CD4-positive, alpha-beta T cell treated with Interleukin-15 for 1 hour (primary cell): Measurements from ENCODE around the gene USP9X.
A peak's percentile ranks its signal among the peaks of the same experiment; 100 is the strongest.
"Not testable (repeated sequence)": the region's sequence is repeated elsewhere in the genome, so short reads cannot be mapped to it uniquely, and the experiment has no call there.

ENCODE experiments used
- DNase-seq: peaks from one replicate; pipeline ENCODE4 v3.0.0-alpha.2; 2020

USP9X gene

DNA sequence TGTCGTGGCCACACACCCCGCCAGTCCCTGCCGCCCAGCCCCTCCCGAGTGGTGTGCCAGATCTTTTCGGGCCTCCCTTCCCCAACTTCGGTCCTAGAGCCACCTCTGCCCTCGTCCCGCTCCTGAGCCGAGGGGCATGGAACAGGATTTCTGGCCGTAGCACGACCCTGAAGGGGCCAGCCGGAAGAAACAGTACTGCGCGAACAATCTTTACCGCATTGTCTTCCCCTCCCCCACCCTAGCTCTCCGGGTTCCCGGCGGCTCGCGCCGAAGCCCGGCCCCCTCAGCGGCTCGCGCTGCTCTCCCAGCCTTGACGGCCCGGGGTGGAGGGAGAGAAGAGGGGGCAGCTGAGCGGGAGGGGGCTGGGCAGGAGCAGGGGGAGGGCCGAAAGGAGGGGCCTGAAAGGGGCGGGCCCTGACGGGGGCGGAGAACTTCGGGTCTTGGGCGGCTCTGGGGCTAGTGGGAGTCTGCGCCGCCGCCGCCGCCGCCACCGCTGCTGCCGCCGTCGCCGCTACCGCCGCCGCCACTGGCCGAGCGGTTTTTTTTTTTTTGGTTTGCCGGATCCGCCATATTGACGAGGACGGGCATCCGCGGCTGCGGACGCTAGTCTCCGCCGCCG lies at the start of gene USP9X:
Gene USP9X, plus strand, starts transcription at position 553 of the 619 bp plus-strand sequence. CDS start 38,184 bp downstream, outside the sequence.
- peak; percentile 95 for DNase-seq

- DNase-seq: no peak
These were observed 49.7 kb upstream of the USP9X start for GRCh38 chrX:41035582-41035981.

GRCh38 chrX:41036668-41037326 lies 48.4 kb upstream of the USP9X start:
- no peak for DNase-seq

- no peak for DNase-seq
These were observed 42.0 kb upstream of the USP9X start for GRCh38 chrX:41043196-41043595.

DNA sequence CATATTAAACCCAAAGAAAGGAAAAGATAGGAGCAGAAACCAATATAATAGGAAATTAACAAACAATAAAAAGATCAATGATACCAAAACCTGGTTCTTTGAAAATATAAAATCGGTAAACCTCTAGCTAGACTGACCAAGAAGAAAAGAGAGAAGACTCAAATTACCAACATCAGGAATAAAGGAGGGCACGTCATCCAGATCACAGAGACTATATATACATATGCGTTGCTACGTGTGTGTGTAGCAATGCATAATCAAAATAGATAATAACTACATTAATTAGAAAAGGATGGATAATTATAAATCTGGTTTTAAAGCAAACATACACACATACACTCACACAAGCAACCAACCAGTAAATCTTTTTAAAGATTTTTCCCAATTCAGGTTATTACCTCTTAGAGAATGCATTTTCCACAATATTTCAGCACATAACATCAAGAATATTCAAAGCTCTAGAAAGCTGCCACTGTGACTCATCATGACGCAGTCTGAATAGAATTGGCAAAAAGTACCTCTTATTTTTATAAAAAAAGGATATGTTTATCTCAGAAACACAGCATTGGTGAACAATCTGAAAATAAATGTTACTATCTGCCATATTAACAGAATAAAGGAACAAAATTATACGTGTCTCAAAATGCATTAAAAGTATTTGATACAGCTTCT lies 41.4 kb upstream of the USP9X start:
- DNase-seq: no peak

- no peak for DNase-seq
These were observed 39.2 kb upstream of the USP9X start for GRCh38 chrX:41045960-41046567.

GRCh38 chrX:41047878-41048534 lies 37.2 kb upstream of the USP9X start:
- no peak for DNase-seq

- no peak for DNase-seq
These were observed 34.9 kb upstream of the USP9X start for GRCh38 chrX:41050359-41050758.

DNA sequence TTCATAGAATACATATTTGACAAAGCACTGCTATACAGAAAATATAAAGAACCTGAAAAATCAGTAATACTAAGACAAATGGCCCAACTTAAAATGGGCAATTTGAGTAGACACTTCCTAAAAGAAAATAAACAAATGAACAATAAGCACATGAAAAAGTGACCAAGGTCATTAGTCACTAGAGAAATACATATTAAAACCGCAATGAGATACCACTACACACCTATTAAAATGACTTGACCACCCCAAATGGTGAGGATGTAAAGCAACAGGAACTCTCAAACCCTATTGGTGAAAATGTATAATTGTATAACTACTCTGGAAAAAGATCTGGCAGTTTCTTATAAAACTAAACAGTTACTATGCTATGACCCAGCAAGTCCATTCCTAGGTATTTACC lies 34.0 kb upstream of the USP9X start:
- DNase-seq: no peak

- no peak for DNase-seq
These were observed 29.5 kb upstream of the USP9X start for GRCh38 chrX:41055740-41056139.

- not testable (repeated sequence) for DNase-seq
These were observed 22.0 kb upstream of the USP9X start for GRCh38 chrX:41063276-41063675.

DNA sequence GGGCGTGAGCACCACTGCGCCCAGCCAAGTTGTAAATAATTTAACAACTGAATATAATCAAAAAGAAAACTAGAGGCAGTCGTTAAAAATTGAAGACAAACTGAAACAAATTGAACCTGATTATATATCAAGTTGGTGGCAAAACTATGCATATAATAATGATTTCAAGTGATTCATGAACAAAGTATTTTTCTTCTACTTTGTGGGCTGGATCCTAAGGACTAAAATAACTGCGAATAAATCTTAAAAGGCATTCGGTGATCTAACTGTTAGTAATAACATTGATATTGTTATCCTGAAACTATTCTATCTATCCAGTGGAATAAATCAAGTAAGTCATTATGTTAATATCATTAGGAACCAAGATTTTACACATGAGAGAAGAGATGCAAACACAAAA lies 21.2 kb upstream of the USP9X start:
- DNase-seq: no peak

GRCh38 chrX:41066391-41066790 lies 18.9 kb upstream of the USP9X start:
- no peak for DNase-seq

DNA sequence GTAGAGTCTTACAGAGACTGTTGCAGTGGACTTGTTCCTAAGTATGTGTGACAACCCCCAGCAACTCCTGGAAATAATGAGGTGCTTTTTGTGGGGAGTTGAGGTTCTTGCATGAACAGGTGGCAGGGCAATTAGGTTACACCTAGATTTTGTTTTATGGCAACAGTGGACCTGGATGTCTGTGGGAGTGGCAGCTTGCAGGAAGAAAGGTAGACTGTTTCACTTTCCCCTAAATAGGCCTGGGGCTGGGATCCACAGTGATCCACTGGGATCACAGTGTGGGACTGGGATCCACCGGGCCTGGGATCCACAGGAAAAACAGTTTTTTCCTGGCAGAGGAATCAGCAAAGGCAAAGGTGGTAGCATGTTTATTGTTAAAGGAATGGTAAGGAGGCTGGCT lies 18.3 kb upstream of the USP9X start:
- DNase-seq: no peak

GRCh38 chrX:41067721-41068120 lies 17.5 kb upstream of the USP9X start:
- no peak for DNase-seq

DNA sequence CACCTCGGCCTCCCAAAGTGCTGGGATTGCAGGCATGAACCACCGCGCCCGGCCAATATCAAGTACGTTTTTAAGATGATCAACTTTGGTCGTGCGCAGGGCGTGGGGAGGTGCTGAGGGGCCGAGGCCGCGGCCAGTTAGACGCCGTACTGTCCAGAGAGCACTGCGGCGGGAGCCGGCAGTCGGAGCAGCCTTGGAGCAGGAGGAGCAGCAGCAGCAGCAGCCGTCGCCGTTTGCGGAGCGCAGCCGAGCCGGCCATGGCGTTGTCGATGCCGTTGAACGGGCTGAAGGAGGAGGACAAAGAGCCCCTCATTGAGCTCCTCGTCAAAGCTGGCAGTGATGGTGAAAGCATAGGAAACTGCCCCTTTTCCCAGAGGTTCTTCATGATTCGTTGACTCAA lies 8.5 kb upstream of the USP9X start:
- no peak for DNase-seq

DNA sequence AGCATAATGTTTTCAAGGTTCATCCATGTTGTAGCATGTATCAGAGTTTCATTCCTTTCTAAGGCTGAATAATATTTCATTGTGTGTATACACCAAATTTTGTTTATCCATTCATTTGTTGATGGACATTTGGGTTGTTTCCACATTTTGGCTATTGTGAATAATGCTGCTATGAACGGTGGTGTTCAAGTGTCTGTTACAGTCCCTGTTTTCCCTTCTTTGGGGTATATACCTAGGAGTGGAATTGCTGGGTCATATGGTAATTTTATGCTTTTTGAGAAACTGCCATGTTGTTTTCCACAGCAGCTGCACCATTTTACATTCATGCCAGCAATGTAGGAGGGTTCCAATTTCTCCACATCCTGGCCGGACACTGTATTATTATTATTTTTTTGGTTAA lies 3.4 kb upstream of the USP9X start:
- DNase-seq: no peak

GRCh38 chrX:41082783-41083182 lies 2.5 kb upstream of the USP9X start:
- no peak for DNase-seq

DNA sequence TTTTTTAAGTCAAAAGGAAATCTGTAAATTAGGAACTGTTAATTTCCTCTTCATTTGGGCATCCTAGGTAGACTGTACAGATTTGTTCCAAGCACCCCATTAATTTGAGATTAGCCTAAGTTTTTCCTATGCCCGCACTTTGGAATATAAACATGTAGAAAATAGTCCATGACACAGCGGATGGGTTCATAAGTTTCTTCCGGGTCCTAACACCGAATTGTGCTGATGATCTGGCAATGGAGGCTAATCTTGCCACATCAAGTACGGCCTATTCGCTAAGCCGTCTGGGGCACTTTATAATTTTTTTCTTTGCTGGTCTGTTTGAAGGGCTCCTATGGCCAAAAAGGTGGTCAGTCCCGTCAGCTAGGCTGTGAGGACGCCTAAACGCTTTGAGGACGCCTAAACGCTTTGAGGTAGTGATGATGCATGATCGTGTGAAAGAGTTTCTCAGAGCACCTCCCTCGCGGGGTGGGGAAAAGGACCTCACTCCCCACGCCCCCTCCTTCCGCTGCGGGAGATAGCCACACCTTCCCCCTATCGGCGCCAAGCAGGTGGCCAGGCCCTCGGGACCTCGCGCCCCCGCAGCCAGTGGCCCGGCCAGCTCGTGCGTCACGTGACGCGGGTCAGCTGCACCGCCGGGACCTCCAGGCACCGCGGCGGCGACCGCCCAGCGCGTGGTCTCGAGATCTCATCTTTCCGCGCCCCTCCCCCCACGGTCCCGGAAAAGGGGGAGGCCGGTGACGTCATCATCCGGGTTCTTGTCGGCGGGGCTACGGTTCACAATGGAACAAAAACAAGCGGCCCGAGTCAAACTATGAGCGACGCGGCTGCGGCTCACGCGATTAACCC lies 977 bp upstream of the USP9X start:
- DNase-seq: peak; percentile 98

DNA sequence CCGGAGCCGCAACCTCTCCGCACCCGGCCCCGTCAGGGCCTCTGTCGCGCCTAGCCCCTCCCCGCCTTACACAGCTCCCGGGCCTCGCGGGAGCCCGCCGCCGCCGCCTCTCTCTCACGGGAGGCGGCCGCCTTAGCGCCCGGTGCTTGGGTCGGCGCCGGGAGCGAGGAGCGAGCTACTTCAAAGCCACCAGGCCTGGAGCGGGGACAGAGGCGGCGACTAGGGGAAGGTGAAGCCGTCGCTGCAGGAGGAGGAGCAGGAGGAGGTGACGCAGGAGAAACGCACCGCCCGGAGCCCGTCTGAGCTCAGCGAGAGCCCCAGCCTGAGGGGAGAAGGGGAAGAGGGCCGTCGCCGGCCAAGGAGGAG lies 250 bp downstream of the USP9X start:
- peak; percentile 79 for DNase-seq

DNA sequence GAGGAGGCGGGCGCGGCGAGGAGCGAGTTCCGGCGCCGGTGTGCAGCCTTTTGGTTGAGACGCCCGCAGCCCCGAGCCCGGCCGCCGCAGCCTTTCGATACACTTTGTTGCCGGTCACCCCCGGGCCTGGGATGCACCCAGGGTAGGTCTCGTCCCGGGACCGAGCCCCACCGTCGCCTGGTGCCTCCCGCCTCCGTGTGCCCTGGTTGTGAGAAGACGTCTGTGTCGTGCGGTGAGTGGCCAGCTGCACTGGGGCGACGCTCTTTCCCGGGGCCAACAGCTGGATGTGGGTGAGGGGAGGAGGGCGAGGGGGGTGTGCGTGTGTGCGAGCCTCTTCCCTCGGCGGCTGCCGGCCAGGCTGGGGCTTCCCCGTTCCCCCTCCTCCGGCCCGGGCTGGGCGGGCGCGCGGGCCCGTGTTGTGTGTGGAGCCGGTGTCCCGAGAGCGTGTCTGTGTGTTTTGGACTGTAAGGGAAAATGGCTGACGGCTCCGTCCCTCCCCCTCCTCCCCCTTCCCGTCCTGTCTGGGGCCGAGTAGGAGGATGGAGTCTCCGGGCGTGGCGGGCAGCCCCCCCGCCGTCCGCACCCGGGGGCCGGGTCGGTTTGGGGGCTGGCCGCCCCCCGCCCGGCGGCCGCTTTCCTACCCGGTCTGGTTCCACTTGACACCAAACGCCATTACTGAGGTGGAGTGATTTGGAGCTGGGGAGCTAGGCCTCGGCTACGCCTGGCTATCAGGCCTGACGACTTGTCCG lies 807 bp downstream of the USP9X start:
- DNase-seq: peak; percentile 60

DNA sequence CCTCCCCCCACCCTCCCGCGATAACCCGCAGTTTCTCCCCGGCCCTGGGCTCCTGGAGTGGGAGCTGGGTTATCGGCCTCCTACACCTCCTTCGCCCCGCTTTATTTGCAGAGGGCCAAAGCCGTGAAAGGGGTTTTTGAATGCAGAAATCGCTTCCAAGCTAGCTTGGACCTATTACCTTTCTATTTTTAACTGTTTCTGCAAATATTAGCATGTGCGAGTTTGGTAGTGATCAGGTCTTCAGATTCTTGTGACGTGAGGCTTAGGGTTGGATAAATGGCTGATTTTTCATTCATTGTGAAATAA lies 1.3 kb downstream of the USP9X start:
- no peak for DNase-seq
